ENCODE data around the gene KHDC1. TPM values are rescaled to one million over a fixed set of nuclear protein-coding genes. Genes with fewer than 3 reads are reported as not detected.
A peak's percentile ranks its signal among the peaks of the same experiment; 100 is the strongest.

The KHDC1 gene
- total and polyA plus RNA-seq, 2 of the 8 experiments (the other 6 are each of a cell fraction or from before 2014, with no cell fraction given) = 4.3 to 7.3 TPM

GRCh38 chr6:73309535-73309784 lies 46.5 kb upstream of the KHDC1 start:
- Histone ChIP-seq H3K9me3 (ENCODE audit: insufficient read depth in 2 of 2, low read depth in 1 of 2, low read length in 1 of 2) (peaks cover 0 to under 1% of the 10 kb centered on the region in 2 experiments; a peak in 1 of 4 replicates), H2BK120ac (replicated peaks; ENCODE audit: low read depth, low read length) (no peak overlapping the region), H4K5ac (ENCODE audit: insufficient read length, low read depth, low read length) (peak overlapping the region; percentile 18), H3K14ac (ENCODE audit: insufficient read length) (peak overlapping the region; percentile 31), H3K23ac (ENCODE audit: insufficient read length) (no peak overlapping the region), H3K4me3 (ENCODE audit: extremely low read depth in 1 of 4, insufficient read depth in 2 of 4, low read depth in 3 of 4, low read length in 4 of 4) (peak overlapping the region; percentile 53 to 69 (median 61)), H3K27me3 (replicated peaks in 1 of 4; ENCODE audit: control insufficient read depth in 3 of 4, extremely low read depth in 1 of 4, insufficient read depth in 3 of 4, low read length in 3 of 4) (no peaks in the 10 kb centered on the region), H2AFZ (ENCODE audit: low read length) (peak overlapping the region; percentile 74; the same call in 1 of the 2 replicates), H4K8ac (ENCODE audit: extremely low read depth, insufficient read depth, low read length) (peak overlapping the region; percentile 85; the same call in 1 of the 2 replicates), H4K91ac (replicated peaks; ENCODE audit: insufficient read length, low read length) (peak overlapping the region; percentile 25), H3K79me2 (ENCODE audit: control insufficient read depth in 1 of 2, insufficient read depth in 2 of 2, low read length in 2 of 2) (no peaks in the 10 kb centered on the region), H3K27ac (ENCODE audit: low read depth, low read length) (no peak overlapping the region), H3K4me1 (replicated peaks in 1 of 4; ENCODE audit: control insufficient read depth in 3 of 4, insufficient read depth in 4 of 4, low read length in 3 of 4) (peaks cover 0 to 9% (median 0%) of the 10 kb centered on the region in 4 experiments; a peak in 2 of 7 replicates), H3K56ac (replicated peaks; ENCODE audit: insufficient read length, low read depth, low read length) (no peak overlapping the region), H3K4me2 (ENCODE audit: insufficient read depth in 1 of 2, low read depth in 2 of 2, low read length in 2 of 2) (peak overlapping the region; percentile 75 to 97), H2AK5ac (ENCODE audit: low read depth, low read length) (no peak overlapping the region), H2BK20ac (ENCODE audit: low read length) (no peak overlapping the region), H3K4ac (replicated peaks; ENCODE audit: insufficient read length, low read depth, low read length) (no peak overlapping the region), H2BK12ac (ENCODE audit: low read depth, low read length) (0 out of 2 replicates have a peak overlapping the region, but pooled peaks have one; percentile 68), H4K20me1 (replicated peaks in 1 of 2; ENCODE audit: control insufficient read depth in 1 of 2, insufficient read depth in 2 of 2, low read length in 2 of 2) (no peaks in the 10 kb centered on the region), H3K18ac (ENCODE audit: extremely low read depth, low read length) (0 out of 2 replicates have a peak overlapping the region, but pooled peaks have one; percentile 62), H3K23me2 (ENCODE audit: low read depth, low read length) (peaks cover 1% of the 10 kb centered on the region; the same call in 1 of the 2 replicates), H2BK5ac (ENCODE audit: low read depth, low read length) (no peak overlapping the region; the same call in 1 of the 2 replicates), H3K79me1 (ENCODE audit: low read depth, low read length) (no peaks in the 10 kb centered on the region), H3K36me3 (ENCODE audit: control insufficient read depth in 2 of 4, insufficient read depth in 4 of 4, low read length in 3 of 4) (no peaks in the 10 kb centered on the region), H2BK15ac (ENCODE audit: low read length) (no peak overlapping the region), H3K9ac (replicated peaks in 1 of 4; ENCODE audit: extremely low read depth in 1 of 4, low read depth in 3 of 4, low read length in 3 of 4) (peak overlapping the region in 3 of 4 experiments; percentile 55 to 66 (median 64); a peak in 6 of 7 replicates)
- DNase-seq (ENCODE audit: low read depth in 1 of 2, low spot score in 2 of 2) (peak in 1 of 2 experiments; percentile 61), FAIRE-seq (no peak)
- ChIA-PET CTCF (ENCODE audit: partially characterized antibody) (interaction anchor here (0.7 to 3.3 kb wide), 13 partner anchors 11 to 720 kb away, joined by 3 to 18 read pairs (median 4); no protein-coding TSS in a partner anchor), POLR2A (ENCODE audit: partially characterized antibody) (interaction anchor here (0.9 to 2.3 kb wide), 7 partner anchors 10 to 204 kb away, joined by 3 to 8 read pairs (median 4); partner anchors contain the start of gene MTO1)
- no peak for TF ChIP-seq USF2 (IDR thresholded peaks at IDR 0.05; ENCODE audit: low read length)
- no peak; the same call in 1 of the 2 replicates for TF ChIP-seq MAX (IDR thresholded peaks at IDR 0.05)
- TF ChIP-seq E2F6 (IDR thresholded peaks at IDR 0.05) = peak; percentile 85
- TF ChIP-seq FOSL1 (IDR thresholded peaks at IDR 0.05; ENCODE audit: insufficient read depth, low read depth, low read length) = no peak
- TF ChIP-seq RBBP5 (IDR thresholded peaks at IDR 0.05; ENCODE audit: borderline replicate concordance, low read depth, low read length) = 0 out of 2 replicates have a peak, but pooled peaks have one; percentile 6
- 42% methylated on average over 13 of the region's 13 CpGs; no CpG with 5 or more reads in 1 of the 2 experiments for WGBS, 2 experiments (ENCODE audit: extremely low coverage in 1 of 2, insufficient coverage in 1 of 2, insufficient read length in 1 of 2, insufficient replicate concordance in 2 of 2, low coverage in 1 of 2, low lambda C conversion rate in 2 of 2, missing lambda C conversion rate in 1 of 2)

All from H1 (cell line).